ENCODE measurements around the gene RAB33A.
"Not testable (repeated sequence)": the region's sequence is repeated elsewhere in the genome, so short reads cannot be mapped to it uniquely, and the experiment has no call there.

Gene RAB33A

GRCh38 chrX:130211415-130212186 is 39.8 kb downstream of the RAB33A start:
- TF ChIP-seq, protein P1, sequence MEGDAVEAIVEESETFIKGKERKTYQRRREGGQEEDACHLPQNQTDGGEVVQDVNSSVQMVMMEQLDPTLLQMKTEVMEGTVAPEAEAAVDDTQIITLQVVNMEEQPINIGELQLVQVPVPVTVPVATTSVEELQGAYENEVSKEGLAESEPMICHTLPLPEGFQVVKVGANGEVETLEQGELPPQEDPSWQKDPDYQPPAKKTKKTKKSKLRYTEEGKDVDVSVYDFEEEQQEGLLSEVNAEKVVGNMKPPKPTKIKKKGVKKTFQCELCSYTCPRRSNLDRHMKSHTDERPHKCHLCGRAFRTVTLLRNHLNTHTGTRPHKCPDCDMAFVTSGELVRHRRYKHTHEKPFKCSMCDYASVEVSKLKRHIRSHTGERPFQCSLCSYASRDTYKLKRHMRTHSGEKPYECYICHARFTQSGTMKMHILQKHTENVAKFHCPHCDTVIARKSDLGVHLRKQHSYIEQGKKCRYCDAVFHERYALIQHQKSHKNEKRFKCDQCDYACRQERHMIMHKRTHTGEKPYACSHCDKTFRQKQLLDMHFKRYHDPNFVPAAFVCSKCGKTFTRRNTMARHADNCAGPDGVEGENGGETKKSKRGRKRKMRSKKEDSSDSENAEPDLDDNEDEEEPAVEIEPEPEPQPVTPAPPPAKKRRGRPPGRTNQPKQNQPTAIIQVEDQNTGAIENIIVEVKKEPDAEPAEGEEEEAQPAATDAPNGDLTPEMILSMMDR (conservative IDR thresholded peaks at IDR 0.05), result no peak
- H3K27ac ChIP-seq, result no peak overlapping the region

GRCh38 chrX:130212371-130212770 is 40.6 kb downstream of the RAB33A start:
- no peak overlapping the region for H3K27ac ChIP-seq
- TF ChIP-seq, protein P1 (conservative IDR thresholded peaks at IDR 0.05), result no peak

DNA sequence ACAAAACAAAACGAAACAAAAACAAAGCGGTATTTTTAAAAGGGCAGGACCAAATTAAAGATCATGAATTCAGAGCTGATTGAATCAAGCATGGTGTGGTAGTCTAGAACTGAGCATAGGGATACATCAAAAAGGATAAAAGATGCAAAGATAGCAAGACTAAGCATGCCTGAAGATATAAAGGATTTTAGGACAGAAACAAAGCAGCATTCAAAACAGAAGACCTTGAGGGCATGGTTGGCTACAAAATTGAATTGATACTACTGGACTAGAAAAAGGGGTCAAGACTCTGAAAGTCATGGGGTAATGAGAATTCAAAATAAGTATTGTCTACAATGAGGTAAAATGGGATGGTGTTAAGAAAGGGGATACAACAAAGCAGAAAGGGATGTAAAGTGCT is 41.6 kb downstream of the RAB33A start:
- TF ChIP-seq, protein P1 (conservative IDR thresholded peaks at IDR 0.05), result no peak
- H3K27ac ChIP-seq, result no peak overlapping the region

DNA sequence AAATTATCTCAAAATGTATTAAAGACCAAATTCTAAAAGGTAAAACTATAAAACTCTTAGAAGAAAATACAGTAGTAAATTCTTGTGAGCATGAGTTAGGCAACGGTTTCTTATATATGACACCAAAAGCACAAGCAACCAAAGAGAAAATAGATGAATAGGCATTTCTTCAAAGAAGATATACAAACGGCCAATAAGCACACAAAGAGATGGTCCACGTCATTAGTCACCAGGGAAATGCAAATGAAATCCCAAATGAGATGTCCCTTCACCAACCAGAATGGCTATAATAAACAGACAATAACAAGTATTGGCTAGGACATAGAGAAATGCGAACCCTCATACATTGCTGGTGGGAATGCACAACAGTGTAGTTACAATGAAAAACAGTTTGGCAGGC is 44.6 kb downstream of the RAB33A start:
- TF ChIP-seq, protein P1 (conservative IDR thresholded peaks at IDR 0.05), result no peak
- no peak overlapping the region for H3K27ac ChIP-seq

DNA sequence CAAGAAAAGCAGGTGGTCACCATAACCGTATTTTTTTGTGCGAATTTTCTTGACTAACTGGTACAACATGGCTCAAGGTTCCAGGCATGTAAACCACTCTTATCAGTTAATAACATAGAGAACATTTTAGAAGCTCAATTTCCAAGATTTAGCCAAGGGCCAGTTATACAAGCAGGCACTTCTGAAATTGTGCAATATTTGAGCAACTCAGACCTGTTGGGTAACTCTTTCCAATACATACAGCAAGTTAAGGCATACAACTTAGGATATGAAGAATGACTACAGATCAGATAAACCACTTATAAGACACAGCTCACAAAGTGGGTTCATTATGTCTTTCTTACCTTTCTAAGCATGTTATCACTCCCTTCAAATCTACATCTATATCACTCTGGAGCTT is 53.0 kb downstream of the RAB33A start:
- TF ChIP-seq, protein P1 (conservative IDR thresholded peaks at IDR 0.05), result no peak
- no peak overlapping the region for H3K27ac ChIP-seq

GRCh38 chrX:130228871-130229270 is 57.1 kb downstream of the RAB33A start:
- H3K27ac ChIP-seq, result no peak overlapping the region
- TF ChIP-seq, protein P1 (conservative IDR thresholded peaks at IDR 0.05), result no peak

- not testable (repeated sequence) for H3K27ac ChIP-seq
Observed at GRCh38 chrX:130231184-130231583, 59.4 kb downstream of the RAB33A start.

All from VCaP (cell line).